GM12878 (cell line): Measurements from ENCODE around the gene LRRC7. TPM values are rescaled to one million over a fixed set of nuclear protein-coding genes. Genes with fewer than 3 reads are reported as not detected.

Experiments
- ATAC-seq: fragments of 200-7000 bp; cut with Tn5 transposase; 3 replicates; pipeline ENCODE4 v1.9.1; 2020; ENCODE audit warnings: mild to moderate bottlenecking, moderate library complexity
- BruUV-seq: library from RNA; stranded (reverse); fragments of 400-500 nt; replicated peaks from 2 replicates; lab custom pipeline; 2021; lab: Mats Ljungman, UMichigan
- CTCF ChIA-PET: fragments of 300-600 bp; sonication (Branson Sonifier 250); formaldehyde crosslinking; extraction: SDS; loops from one replicate; lab custom pipeline; 2021; ENCODE audit warnings: inconsistent platforms; lab: Yijun Ruan, JAX
- POLR2A ChIA-PET: fragments of 350-600 bp; formaldehyde crosslinking; extraction: SDS; loops from one replicate; lab custom pipeline; 2021; ENCODE audit warnings: inconsistent platforms; lab: Charles Lee
- RAD21 ChIA-PET: fragments of 300-600 bp; sonication (Branson Sonifier 250); formaldehyde crosslinking; loops from one replicate; lab custom pipeline; 2023; ENCODE audit warnings: antibody characterized with exemption; ENCODE audit not compliant: unreplicated experiment; lab: Charles Lee
- SMC1A ChIA-PET: fragments of 300-600 bp; sonication (Branson Sonifier 250); formaldehyde crosslinking; loops from one replicate; lab custom pipeline; 2023; ENCODE audit not compliant: unreplicated experiment, uncharacterized antibody; lab: Charles Lee
- DNase-seq: peaks from one replicate; pipeline ENCODE4 v3.0.0-alpha.2; 2011; ENCODE audit warnings: low read depth, low spot score
- FAIRE-seq: peaks from 3 replicates; lab custom pipeline; 2011; peaks lifted over from hg19 to GRCh38; lab: Jason Lieb, UNC
- H2AFZ ChIP-seq: 2 replicates; pipeline ENCODE4 v1.6.0; 2011; ENCODE audit warnings: low read depth, low read length, control low read depth; ENCODE audit not compliant: control insufficient read depth
- H3K27ac ChIP-seq: 2 replicates; pipeline ENCODE4 v1.5.1; 2011; ENCODE audit warnings: control low read depth; ENCODE audit not compliant: control insufficient read depth, insufficient read depth
- H3K27me3 ChIP-seq, 2 experiments: replicated peaks in 1 of 2; 2 replicates each; pipeline versions ENCODE4 v1.6.0 to v1.6.1; 2011; ENCODE audit warnings: low read length in 1 of 2; ENCODE audit not compliant: control insufficient read depth in 2 of 2, insufficient read depth in 2 of 2
- H3K36me3 ChIP-seq, 2 experiments: 2 replicates each; pipeline ENCODE4 v1.5.1; 2011; ENCODE audit warnings: low read length in 1 of 2; ENCODE audit not compliant: control insufficient read depth in 2 of 2, insufficient read depth in 2 of 2
- H3K4me1 ChIP-seq: 2 replicates; pipeline ENCODE4 v1.6.1; 2011; ENCODE audit warnings: mild to moderate bottlenecking, low read length, moderate library complexity, mixed read lengths; ENCODE audit not compliant: control insufficient read depth, insufficient read depth
- H3K4me2 ChIP-seq: 2 replicates; pipeline ENCODE4 v1.6.0; 2011; ENCODE audit warnings: control low read depth; ENCODE audit not compliant: control insufficient read depth, insufficient read depth
- H3K4me3 ChIP-seq: fragments of 200-600 bp; sonication (generic); 2 replicates; pipeline ENCODE4 v1.5.1; 2016
- H3K79me2 ChIP-seq: 2 replicates; pipeline ENCODE4 v1.6.0; 2011; ENCODE audit warnings: low read length; ENCODE audit not compliant: control insufficient read depth, insufficient read depth
- H3K9ac ChIP-seq: 2 replicates; pipeline ENCODE4 v1.8.0; 2011; ENCODE audit warnings: low read length, control low read depth, mixed read lengths; ENCODE audit not compliant: control insufficient read depth, insufficient read depth
- H3K9me3 ChIP-seq: replicated peaks from 3 replicates; pipeline ENCODE4 v1.5.1; 2011; ENCODE audit warnings: mild to moderate bottlenecking, low read length; ENCODE audit not compliant: control insufficient read depth, insufficient read depth
- H4K20me1 ChIP-seq: 2 replicates; pipeline ENCODE4 v1.6.0; 2011; ENCODE audit not compliant: control insufficient read depth, insufficient read depth
- CBX3 ChIP-seq: fragments of 200-600 bp; sonication (generic); IDR thresholded peaks from 2 replicates; pipeline ENCODE4 v1.6.1; 2016; ENCODE audit warnings: low read depth, borderline replicate concordance
- CHD2 ChIP-seq: IDR thresholded peaks from 2 replicates; pipeline ENCODE4 v1.6.1; 2011; ENCODE audit warnings: low read depth, low read length, improper control_type of control experiment, borderline replicate concordance
- GABPA ChIP-seq: IDR thresholded peaks from 2 replicates; pipeline ENCODE4 v1.6.1; 2014; ENCODE audit warnings: antibody characterized with exemption, low read depth, mild to moderate bottlenecking, inconsistent platforms
- RBBP5 ChIP-seq: fragments of 200-600 bp; sonication (generic); conservative IDR thresholded peaks from 2 replicates; pipeline ENCODE4 v1.6.1; 2016
- YBX1 ChIP-seq: fragments of 450-650 bp; IDR thresholded peaks from 2 replicates; pipeline ENCODE4 v1.6.1; 2016; ENCODE audit warnings: antibody characterized with exemption
- WGBS: methylation state at CpG from one replicate; pipeline ENCODE4 v1.1.6; 2016; ENCODE audit warnings: low lambda C conversion rate; ENCODE audit not compliant: insufficient replicate concordance, insufficient coverage; ENCODE audit errors: missing lambda C conversion rate; 5-methylcytosine and 5-hydroxymethylcytosine counted together
- in situ Hi-C: fragments of 300-500 bp; cut with MboI; formaldehyde crosslinking; loops from 9 replicates; pipeline ENCODE4 v1.14.3; 2018; ENCODE audit warnings: mixed read lengths
- intact Hi-C: fragments of 100-400 bp; cut with micrococcal nuclease; formaldehyde crosslinking; loops from one replicate; pipeline ENCODE4 v1.14.2; 2022; ENCODE audit not compliant: unreplicated experiment
- polyA plus RNA-seq, 11 experiments: library from polyadenylated mRNA; depleted of rRNA in 4 of 11; unstranded in 6 of 11; stranded (reverse) in 5 of 11; fragments of >200 nt; fragmentation: Nextera tagmentation in 4 of 11; fragmentation: Illumina TruSeq in 1 of 11; extraction: Ambion mirVana in 4 of 11; extraction: Trizol in 1 of 11; gene quantifications; 1 replicate in 1 of 11; 2 replicates in 10 of 11; pipeline versions ENCODE4 v1.2.1 to v1.2.3, GENCODE V29; 2011 to 2016; ENCODE audit warnings: inconsistent platforms in 2 of 11, missing spikeins in 2 of 11, low read depth in 1 of 11
- total RNA-seq, 4 experiments: library from RNA; depleted of rRNA in 3 of 4; stranded (reverse); fragments of >200 nt in 3 of 4; fragmentation: Illumina TruSeq in 1 of 4; extraction: Trizol in 1 of 4; gene quantifications; 2 replicates each; pipeline versions ENCODE4 v1.2.1 to v1.2.3, GENCODE V29; 2013 to 2021
- TF ChIP-seq, protein P1 (sequence below): fragments of 450-650 bp; formaldehyde crosslinking; IDR thresholded peaks from 2 replicates; pipeline ENCODE4 v1.5.0; 2022; ENCODE audit warnings: mild to moderate bottlenecking, missing genetic modification characterization
- TF ChIP-seq, protein P2 (sequence below): IDR thresholded peaks from 2 replicates; pipeline ENCODE4 v1.6.1; 2011; ENCODE audit warnings: borderline replicate concordance, low read depth, mild to moderate bottlenecking, moderate library complexity, mixed read lengths, low read length; ENCODE audit not compliant: insufficient read depth; ENCODE audit errors: extremely low read length
- TF ChIP-seq, protein P3 (sequence below): fragments of 450-650 bp; formaldehyde crosslinking; IDR thresholded peaks from 2 replicates; pipeline ENCODE4 v1.4.0; 2020; ENCODE audit warnings: mild to moderate bottlenecking, moderate library complexity

LRRC7 gene
- total and polyA plus RNA-seq, 10 of the 15 experiments (the other 5 are each of a cell fraction or from before 2014, with no cell fraction given) = 0.05 to 1.4 (median 0.24) TPM; not detected in 5

DNA sequence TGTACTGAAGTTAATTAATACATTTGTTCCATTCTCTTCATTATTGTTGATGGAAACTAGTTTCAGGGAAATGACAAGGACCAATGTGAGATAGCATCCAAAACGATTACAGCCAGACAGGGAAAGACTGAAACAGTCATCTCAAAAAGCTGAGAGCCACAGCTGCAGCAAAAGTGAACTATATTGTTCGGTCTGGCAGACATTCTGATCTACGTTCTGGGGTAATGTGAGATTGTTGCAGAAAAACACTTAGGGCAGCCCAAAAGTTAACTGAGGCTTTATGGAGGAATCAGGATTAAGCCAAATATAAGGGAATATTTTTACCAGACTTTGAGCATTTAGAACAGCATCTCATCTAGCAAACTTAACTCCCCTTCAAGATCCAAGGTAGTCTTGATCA, 524.8 kb downstream of the LRRC7 start:
- Histone ChIP-seq H3K79me2 (no peaks in the 10 kb centered on the region), H3K4me1 (no peaks in the 10 kb centered on the region), H3K9me3 (no peaks in the 10 kb centered on the region)
- ATAC-seq (no peak), FAIRE-seq (no peak)
- in situ Hi-C loops = no loop called here
- 0% methylated on average over 3 of the region's 3 CpGs for WGBS
- TF ChIP-seq CHD2 (no peak), CBX3 (no peak), RBBP5 (no peak), GABPA (no peak), YBX1 (no peak)
- TF ChIP-seq, protein P1, sequence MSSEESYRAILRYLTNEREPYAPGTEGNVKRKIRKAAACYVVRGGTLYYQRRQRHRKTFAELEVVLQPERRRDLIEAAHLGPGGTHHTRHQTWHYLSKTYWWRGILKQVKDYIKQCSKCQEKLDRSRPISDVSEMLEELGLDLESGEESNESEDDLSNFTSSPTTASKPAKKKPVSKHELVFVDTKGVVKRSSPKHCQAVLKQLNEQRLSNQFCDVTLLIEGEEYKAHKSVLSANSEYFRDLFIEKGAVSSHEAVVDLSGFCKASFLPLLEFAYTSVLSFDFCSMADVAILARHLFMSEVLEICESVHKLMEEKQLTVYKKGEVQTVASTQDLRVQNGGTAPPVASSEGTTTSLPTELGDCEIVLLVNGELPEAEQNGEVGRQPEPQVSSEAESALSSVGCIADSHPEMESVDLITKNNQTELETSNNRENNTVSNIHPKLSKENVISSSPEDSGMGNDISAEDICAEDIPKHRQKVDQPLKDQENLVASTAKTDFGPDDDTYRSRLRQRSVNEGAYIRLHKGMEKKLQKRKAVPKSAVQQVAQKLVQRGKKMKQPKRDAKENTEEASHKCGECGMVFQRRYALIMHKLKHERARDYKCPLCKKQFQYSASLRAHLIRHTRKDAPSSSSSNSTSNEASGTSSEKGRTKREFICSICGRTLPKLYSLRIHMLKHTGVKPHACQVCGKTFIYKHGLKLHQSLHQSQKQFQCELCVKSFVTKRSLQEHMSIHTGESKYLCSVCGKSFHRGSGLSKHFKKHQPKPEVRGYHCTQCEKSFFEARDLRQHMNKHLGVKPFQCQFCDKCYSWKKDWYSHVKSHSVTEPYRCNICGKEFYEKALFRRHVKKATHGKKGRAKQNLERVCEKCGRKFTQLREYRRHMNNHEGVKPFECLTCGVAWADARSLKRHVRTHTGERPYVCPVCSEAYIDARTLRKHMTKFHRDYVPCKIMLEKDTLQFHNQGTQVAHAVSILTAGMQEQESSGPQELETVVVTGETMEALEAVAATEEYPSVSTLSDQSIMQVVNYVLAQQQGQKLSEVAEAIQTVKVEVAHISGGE (CRISPR knock-in tag) = no peak
- TF ChIP-seq, protein P2, sequence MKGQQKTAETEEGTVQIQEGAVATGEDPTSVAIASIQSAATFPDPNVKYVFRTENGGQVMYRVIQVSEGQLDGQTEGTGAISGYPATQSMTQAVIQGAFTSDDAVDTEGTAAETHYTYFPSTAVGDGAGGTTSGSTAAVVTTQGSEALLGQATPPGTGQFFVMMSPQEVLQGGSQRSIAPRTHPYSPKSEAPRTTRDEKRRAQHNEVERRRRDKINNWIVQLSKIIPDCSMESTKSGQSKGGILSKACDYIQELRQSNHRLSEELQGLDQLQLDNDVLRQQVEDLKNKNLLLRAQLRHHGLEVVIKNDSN = no peak
- TF ChIP-seq, protein P3, sequence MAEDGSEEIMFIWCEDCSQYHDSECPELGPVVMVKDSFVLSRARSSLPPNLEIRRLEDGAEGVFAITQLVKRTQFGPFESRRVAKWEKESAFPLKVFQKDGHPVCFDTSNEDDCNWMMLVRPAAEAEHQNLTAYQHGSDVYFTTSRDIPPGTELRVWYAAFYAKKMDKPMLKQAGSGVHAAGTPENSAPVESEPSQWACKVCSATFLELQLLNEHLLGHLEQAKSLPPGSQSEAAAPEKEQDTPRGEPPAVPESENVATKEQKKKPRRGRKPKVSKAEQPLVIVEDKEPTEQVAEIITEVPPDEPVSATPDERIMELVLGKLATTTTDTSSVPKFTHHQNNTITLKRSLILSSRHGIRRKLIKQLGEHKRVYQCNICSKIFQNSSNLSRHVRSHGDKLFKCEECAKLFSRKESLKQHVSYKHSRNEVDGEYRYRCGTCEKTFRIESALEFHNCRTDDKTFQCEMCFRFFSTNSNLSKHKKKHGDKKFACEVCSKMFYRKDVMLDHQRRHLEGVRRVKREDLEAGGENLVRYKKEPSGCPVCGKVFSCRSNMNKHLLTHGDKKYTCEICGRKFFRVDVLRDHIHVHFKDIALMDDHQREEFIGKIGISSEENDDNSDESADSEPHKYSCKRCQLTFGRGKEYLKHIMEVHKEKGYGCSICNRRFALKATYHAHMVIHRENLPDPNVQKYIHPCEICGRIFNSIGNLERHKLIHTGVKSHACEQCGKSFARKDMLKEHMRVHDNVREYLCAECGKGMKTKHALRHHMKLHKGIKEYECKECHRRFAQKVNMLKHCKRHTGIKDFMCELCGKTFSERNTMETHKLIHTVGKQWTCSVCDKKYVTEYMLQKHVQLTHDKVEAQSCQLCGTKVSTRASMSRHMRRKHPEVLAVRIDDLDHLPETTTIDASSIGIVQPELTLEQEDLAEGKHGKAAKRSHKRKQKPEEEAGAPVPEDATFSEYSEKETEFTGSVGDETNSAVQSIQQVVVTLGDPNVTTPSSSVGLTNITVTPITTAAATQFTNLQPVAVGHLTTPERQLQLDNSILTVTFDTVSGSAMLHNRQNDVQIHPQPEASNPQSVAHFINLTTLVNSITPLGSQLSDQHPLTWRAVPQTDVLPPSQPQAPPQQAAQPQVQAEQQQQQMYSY (CRISPR knock-in tag) = no peak
- TF ChIP-seq, all 136 proteins: peak for 0
- Histone ChIP-seq H3K36me3 (no peaks in the 10 kb centered on the region), H3K27ac (no peak overlapping the region), H3K27me3 (no peaks in the 10 kb centered on the region), H3K4me2 (no peak overlapping the region), H2AFZ (no peak overlapping the region), H3K9ac (no peak overlapping the region), H4K20me1 (no peaks in the 10 kb centered on the region), H3K4me3 (no peak overlapping the region)
- RAD21 ChIA-PET = no interaction called here
- SMC1A ChIA-PET = no interaction called here
- intact Hi-C loops = no loop called here
- POLR2A ChIA-PET = no interaction called here
- no peak for DNase-seq
- no TSS peak for BruUV-seq
- CTCF ChIA-PET = no interaction called here
